Caco-2 (cell line): ENCODE measurements around the gene SLIT3. TPM values are rescaled to one million over a fixed set of nuclear protein-coding genes. Genes with fewer than 3 reads are reported as not detected.

Experiments
- BruUV-seq: library from RNA; stranded (reverse); fragments of 400-500 nt; replicated peaks from 2 replicates; lab custom pipeline; 2021; lab: Mats Ljungman, UMichigan
- CTCF ChIA-PET: fragments of 300-600 bp; sonication (Branson Sonifier 250); formaldehyde crosslinking; loops from one replicate; lab custom pipeline; 2022; ENCODE audit warnings: antibody characterized with exemption; lab: Charles Lee
- POLR2A ChIA-PET: fragments of 300-600 bp; sonication (Branson Sonifier 250); formaldehyde crosslinking; loops from one replicate; lab custom pipeline; 2022; ENCODE audit warnings: antibody characterized with exemption; lab: Charles Lee
- DNase-seq, 2 experiments: peaks; one replicate each; pipeline versions ENCODE4 v3.0.0 to v3.0.0-alpha.2; 2020 to 2022
- H3K27me3 ChIP-seq: replicated peaks from 2 replicates; pipeline ENCODE4 v1.6.0; 2011; ENCODE audit warnings: low read length; ENCODE audit not compliant: control insufficient read depth, insufficient read depth
- H3K36me3 ChIP-seq: 2 replicates; pipeline ENCODE4 v1.5.1; 2011; ENCODE audit warnings: low read length; ENCODE audit not compliant: control insufficient read depth, insufficient read depth
- H3K4me1 ChIP-seq: fragments of 250-450 bp; sonication (Bioruptor Pico); 2 replicates; pipeline ENCODE4 v1.5.1; 2020; ENCODE audit warnings: mild to moderate bottlenecking
- H3K4me3 ChIP-seq: 2 replicates; pipeline ENCODE4 v1.5.1; 2011; ENCODE audit warnings: low read depth, mild to moderate bottlenecking, control low read depth, low read length
- H3K9me3 ChIP-seq: fragments of 250-450 bp; sonication (Bioruptor Pico); 2 replicates; pipeline ENCODE4 v1.5.1; 2020; ENCODE audit warnings: mild to moderate bottlenecking, moderate library complexity
- H3K27ac Mint-ChIP-seq: one replicate; pipeline ENCODE4 v1.8.0; 2022; ENCODE audit warnings: mixed read lengths; ENCODE audit not compliant: unreplicated experiment
- H3K27me3 Mint-ChIP-seq: one replicate; pipeline ENCODE4 v1.8.0; 2022; ENCODE audit warnings: mixed read lengths; ENCODE audit not compliant: insufficient read depth, unreplicated experiment
- H3K36me3 Mint-ChIP-seq: one replicate; pipeline ENCODE4 v1.8.0; 2022; ENCODE audit warnings: mild to moderate bottlenecking, mixed read lengths; ENCODE audit not compliant: insufficient read depth, unreplicated experiment
- H3K4me1 Mint-ChIP-seq: one replicate; pipeline ENCODE4 v1.8.0; 2022; ENCODE audit warnings: low read depth, mixed read lengths; ENCODE audit not compliant: unreplicated experiment
- H3K4me3 Mint-ChIP-seq: one replicate; pipeline ENCODE4 v1.8.0; 2022; ENCODE audit warnings: mild to moderate bottlenecking, moderate library complexity, mixed read lengths; ENCODE audit not compliant: unreplicated experiment
- H3K9me3 Mint-ChIP-seq: one replicate; pipeline ENCODE4 v1.8.0; 2022; ENCODE audit warnings: mixed read lengths; ENCODE audit not compliant: unreplicated experiment
- intact Hi-C: fragments of 100-400 bp; cut with micrococcal nuclease; formaldehyde crosslinking; loops from one replicate; pipeline ENCODE4 v1.10.0; 2022; ENCODE audit not compliant: unreplicated experiment
- total RNA-seq: library from RNA; stranded (reverse); gene quantifications from 2 replicates; pipeline ENCODE4 v1.2.3, GENCODE V29; 2022
- TF ChIP-seq, protein P1 (sequence below), 2 experiments: fragments of 200-600 bp in 1 of 2; IDR thresholded peaks; 1 replicate in 1 of 2; 2 replicates in 1 of 2; pipeline versions ENCODE4 v1.5.1 to v1.8.0; 2011 to 2022; ENCODE audit warnings: antibody characterized with exemption in 1 of 2, control low read depth in 1 of 2, inconsistent platforms in 1 of 2, low read depth in 1 of 2, low read length in 1 of 2, mild to moderate bottlenecking in 1 of 2, moderate library complexity in 1 of 2; ENCODE audit not compliant: insufficient read depth in 1 of 2, severe bottlenecking in 1 of 2, unreplicated experiment in 1 of 2

Gene SLIT3
- total RNA-seq, 1 experiment from 2014 or later: 2.1 TPM

DNA sequence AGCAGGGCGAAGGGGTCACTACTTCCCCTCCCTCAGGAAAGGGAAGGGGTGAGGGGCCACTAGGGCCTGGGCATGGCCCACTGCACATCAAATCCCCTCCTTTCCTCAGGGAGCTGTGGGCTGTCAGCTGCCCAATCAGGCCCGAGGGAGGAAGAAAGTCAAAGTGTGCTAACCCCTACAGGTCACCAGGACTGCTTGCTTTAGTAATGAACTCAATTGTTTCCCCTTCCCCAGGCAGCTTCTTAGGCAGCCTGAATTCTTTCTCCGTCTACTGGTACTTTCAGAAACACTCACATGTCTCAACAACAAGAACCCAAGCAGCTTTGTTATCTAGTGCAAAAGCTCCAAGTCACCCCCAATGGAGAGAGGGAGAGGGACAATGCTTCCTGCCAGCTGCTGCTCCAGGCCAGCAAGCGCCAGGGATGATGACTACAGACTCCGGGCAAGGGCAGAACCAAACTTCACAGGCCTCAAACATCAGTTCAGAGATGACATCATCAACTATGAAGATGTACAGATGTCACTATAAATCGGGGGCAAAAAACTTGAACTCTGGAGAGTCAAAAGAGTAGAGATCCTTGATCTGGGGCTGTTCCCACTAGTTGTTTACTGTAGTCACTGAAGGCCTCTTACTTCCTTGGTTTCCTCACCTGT is 100.7 kb downstream of the SLIT3 start:
- no peaks in the 10 kb centered on the region for H3K36me3 Mint-ChIP-seq
- no peak overlapping the region for H3K27ac Mint-ChIP-seq
- peaks cover 15% of the 10 kb centered on the region for H3K9me3 Mint-ChIP-seq
- ChIA-PET POLR2A (no interaction called here), CTCF (interaction anchor here (0.6 kb wide), 1 partner anchor 226 kb away, joined by 4 read pairs; no protein-coding TSS in a partner anchor)
- peaks cover 5% of the 10 kb centered on the region; the same call in 1 of the 2 replicates for H3K9me3 ChIP-seq
- peaks cover 9% of the 10 kb centered on the region for H3K4me1 Mint-ChIP-seq
- intact Hi-C loops: no loop called here
- TF ChIP-seq, protein P1, sequence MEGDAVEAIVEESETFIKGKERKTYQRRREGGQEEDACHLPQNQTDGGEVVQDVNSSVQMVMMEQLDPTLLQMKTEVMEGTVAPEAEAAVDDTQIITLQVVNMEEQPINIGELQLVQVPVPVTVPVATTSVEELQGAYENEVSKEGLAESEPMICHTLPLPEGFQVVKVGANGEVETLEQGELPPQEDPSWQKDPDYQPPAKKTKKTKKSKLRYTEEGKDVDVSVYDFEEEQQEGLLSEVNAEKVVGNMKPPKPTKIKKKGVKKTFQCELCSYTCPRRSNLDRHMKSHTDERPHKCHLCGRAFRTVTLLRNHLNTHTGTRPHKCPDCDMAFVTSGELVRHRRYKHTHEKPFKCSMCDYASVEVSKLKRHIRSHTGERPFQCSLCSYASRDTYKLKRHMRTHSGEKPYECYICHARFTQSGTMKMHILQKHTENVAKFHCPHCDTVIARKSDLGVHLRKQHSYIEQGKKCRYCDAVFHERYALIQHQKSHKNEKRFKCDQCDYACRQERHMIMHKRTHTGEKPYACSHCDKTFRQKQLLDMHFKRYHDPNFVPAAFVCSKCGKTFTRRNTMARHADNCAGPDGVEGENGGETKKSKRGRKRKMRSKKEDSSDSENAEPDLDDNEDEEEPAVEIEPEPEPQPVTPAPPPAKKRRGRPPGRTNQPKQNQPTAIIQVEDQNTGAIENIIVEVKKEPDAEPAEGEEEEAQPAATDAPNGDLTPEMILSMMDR (IDR thresholded peaks at IDR 0.05; ENCODE audit: insufficient read depth in 1 of 2, low read depth in 1 of 2, low read length in 1 of 2, severe bottlenecking in 1 of 2, unreplicated experiment in 1 of 2): no peak
- no peak overlapping the region for H3K4me3 Mint-ChIP-seq
- no TSS peak for BruUV-seq
- no peaks in the 10 kb centered on the region for H3K27me3 Mint-ChIP-seq
- no peaks in the 10 kb centered on the region for H3K27me3 ChIP-seq
- no peak for DNase-seq
- H3K4me3 ChIP-seq: no peak overlapping the region
- no peaks in the 10 kb centered on the region for H3K36me3 ChIP-seq
- H3K4me1 ChIP-seq: no peaks in the 10 kb centered on the region

GRCh38 chr5:169197343-169197742 is 103.6 kb downstream of the SLIT3 start:
- Histone ChIP-seq H3K4me3 (no peak overlapping the region), H3K27me3 (no peaks in the 10 kb centered on the region), H3K4me1 (no peaks in the 10 kb centered on the region), H3K9me3 (peaks cover 5% of the 10 kb centered on the region; the same call in 1 of the 2 replicates), H3K36me3 (no peaks in the 10 kb centered on the region)
- DNase-seq: peak in 1 of 2 experiments; percentile 21
- BruUV-seq: no TSS peak
- Mint-ChIP-seq H3K4me3 (no peak overlapping the region), H3K9me3 (no peaks in the 10 kb centered on the region), H3K4me1 (no peaks in the 10 kb centered on the region), H3K27me3 (no peaks in the 10 kb centered on the region), H3K36me3 (no peaks in the 10 kb centered on the region), H3K27ac (no peak overlapping the region)
- intact Hi-C loops: loop anchor here (1.0 kb wide), 2 partner anchors 210 to 491 kb away; no protein-coding TSS in a partner anchor
- CTCF ChIA-PET: interaction anchor here (1.3 kb wide), 1 partner anchor 210 kb away, joined by 5 read pairs; no protein-coding TSS in a partner anchor
- TF ChIP-seq, protein P1 (IDR thresholded peaks at IDR 0.05; ENCODE audit: insufficient read depth in 1 of 2, low read depth in 1 of 2, low read length in 1 of 2, severe bottlenecking in 1 of 2, unreplicated experiment in 1 of 2): peak in 1 of 2 experiments; percentile 32
- POLR2A ChIA-PET: no interaction called here

GRCh38 chr5:169196059-169196458 is 104.9 kb downstream of the SLIT3 start:
- Mint-ChIP-seq H3K27me3 (no peaks in the 10 kb centered on the region), H3K4me1 (no peaks in the 10 kb centered on the region), H3K9me3 (no peaks in the 10 kb centered on the region), H3K36me3 (no peaks in the 10 kb centered on the region), H3K4me3 (no peak overlapping the region), H3K27ac (no peak overlapping the region)
- Histone ChIP-seq H3K4me1 (no peaks in the 10 kb centered on the region), H3K9me3 (no peaks in the 10 kb centered on the region; the same call in 1 of the 2 replicates), H3K27me3 (no peaks in the 10 kb centered on the region), H3K36me3 (no peaks in the 10 kb centered on the region), H3K4me3 (no peak overlapping the region)
- POLR2A ChIA-PET: no interaction called here
- CTCF ChIA-PET: no interaction called here
- TF ChIP-seq, protein P1 (IDR thresholded peaks at IDR 0.05; ENCODE audit: insufficient read depth in 1 of 2, low read depth in 1 of 2, low read length in 1 of 2, severe bottlenecking in 1 of 2, unreplicated experiment in 1 of 2): no peak
- no peak for DNase-seq
- intact Hi-C loops: no loop called here
- BruUV-seq: no TSS peak
